Neuron (in vitro differentiated cells): Measurements from ENCODE around the gene SH3BP2.
A peak's percentile ranks its signal among the peaks of the same experiment; 100 is the strongest.

Experiments
- H2AFZ ChIP-seq: one replicate; pipeline ENCODE4 v1.6.1; 2013; ENCODE audit warnings: low read depth, mild to moderate bottlenecking, inconsistent platforms, low read length, moderate library complexity
- H3K27me3 ChIP-seq: one replicate; pipeline ENCODE4 v1.6.1; 2013; ENCODE audit warnings: low read length; ENCODE audit not compliant: insufficient read depth
- H3K36me3 ChIP-seq: one replicate; pipeline ENCODE4 v1.6.1; 2013; ENCODE audit warnings: low read length; ENCODE audit not compliant: insufficient read depth
- H3K4me1 ChIP-seq: one replicate; pipeline ENCODE4 v1.6.1; 2013; ENCODE audit warnings: low read length; ENCODE audit not compliant: insufficient read depth
- H3K4me3 ChIP-seq: 2 replicates; pipeline ENCODE4 v1.5.1; 2013; ENCODE audit warnings: mild to moderate bottlenecking, low read length, moderate library complexity
- H3K9me3 ChIP-seq: one replicate; pipeline ENCODE4 v1.6.1; 2013; ENCODE audit warnings: low read length

Gene SH3BP2

DNA sequence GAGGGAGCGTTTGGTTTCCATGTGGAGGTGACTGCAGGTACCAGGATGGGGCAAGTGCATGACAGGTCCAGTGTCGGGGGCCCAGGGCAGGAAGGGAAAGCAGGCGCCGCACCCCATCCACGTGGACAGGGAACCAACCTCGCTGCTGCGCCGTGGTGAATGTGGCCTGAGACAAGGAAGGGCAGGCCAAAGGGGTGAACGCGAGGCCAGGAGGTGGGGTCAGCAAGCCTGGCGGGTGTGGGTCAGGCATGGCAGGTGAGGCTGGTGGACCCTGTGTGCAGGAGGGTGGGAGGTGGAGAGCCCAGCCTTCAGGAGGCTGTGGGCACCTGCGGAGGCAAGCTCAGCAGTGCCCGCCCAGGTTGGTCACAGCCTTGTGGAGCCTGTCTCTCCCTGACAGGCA lies 14.7 kb downstream of the SH3BP2 start:
- H2AFZ ChIP-seq: no peak overlapping the region
- H3K36me3 ChIP-seq: no peaks in the 10 kb centered on the region
- H3K4me1 ChIP-seq: peaks cover 46% of the 10 kb centered on the region
- H3K4me3 ChIP-seq: no peak overlapping the region
- H3K27me3 ChIP-seq: no peaks in the 10 kb centered on the region
- H3K9me3 ChIP-seq: no peaks in the 10 kb centered on the region

DNA sequence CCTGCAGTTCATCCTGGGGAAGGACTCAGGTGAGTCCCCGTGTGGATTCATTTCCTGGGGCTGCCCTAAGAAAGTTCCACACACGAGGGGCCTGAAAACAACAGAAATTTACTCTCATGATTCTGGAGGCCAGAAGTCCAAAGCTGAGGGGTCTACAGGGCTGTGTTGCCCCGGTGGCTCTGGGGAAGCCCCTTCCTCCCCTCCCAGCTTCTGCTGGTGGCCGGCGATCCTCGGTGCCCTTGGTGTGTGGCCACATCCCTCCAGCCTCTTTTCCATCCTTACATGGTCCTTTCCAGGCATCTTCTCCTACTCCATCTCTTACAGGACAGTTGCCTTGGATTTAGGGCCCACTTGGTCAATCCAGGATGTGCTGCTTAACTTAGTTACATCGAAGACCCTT lies 15.1 kb downstream of the SH3BP2 start:
- Histone ChIP-seq H3K4me3 (no peak overlapping the region), H2AFZ (no peak overlapping the region), H3K36me3 (no peaks in the 10 kb centered on the region), H3K4me1 (peaks cover 46% of the 10 kb centered on the region), H3K27me3 (no peaks in the 10 kb centered on the region), H3K9me3 (no peaks in the 10 kb centered on the region)

DNA sequence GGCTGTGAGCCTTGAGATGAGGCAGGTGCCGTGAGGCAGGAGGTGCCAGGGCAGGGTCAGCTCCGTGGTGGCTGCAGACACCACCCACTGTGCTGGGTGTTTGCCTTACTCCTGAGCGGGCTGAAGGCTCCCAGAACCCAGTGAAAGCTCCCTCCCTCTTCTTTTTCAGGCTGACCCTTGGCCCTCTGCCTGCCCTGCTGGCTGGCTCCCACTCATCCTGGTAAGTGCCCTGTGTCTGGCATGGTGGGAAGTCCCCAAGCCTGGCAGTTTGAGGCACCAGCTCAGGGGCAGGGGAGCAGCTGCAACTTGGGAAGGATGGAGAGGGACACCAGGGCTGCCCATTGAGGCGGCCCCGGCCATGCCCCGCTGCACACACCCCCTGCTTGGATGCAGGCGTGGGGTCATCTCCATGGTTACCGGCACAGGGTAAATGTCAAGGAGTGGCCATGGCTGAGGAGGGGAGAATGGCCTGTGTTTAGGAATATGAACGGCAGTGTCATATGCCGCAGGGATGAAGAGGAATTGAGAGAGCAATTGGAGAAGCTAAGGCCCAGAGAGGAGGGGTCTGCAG lies 16.8 kb downstream of the SH3BP2 start:
- Histone ChIP-seq H3K9me3 (no peaks in the 10 kb centered on the region), H3K27me3 (no peaks in the 10 kb centered on the region), H3K4me1 (peaks cover 46% of the 10 kb centered on the region), H3K4me3 (no peak overlapping the region), H2AFZ (no peak overlapping the region), H3K36me3 (no peaks in the 10 kb centered on the region)

DNA sequence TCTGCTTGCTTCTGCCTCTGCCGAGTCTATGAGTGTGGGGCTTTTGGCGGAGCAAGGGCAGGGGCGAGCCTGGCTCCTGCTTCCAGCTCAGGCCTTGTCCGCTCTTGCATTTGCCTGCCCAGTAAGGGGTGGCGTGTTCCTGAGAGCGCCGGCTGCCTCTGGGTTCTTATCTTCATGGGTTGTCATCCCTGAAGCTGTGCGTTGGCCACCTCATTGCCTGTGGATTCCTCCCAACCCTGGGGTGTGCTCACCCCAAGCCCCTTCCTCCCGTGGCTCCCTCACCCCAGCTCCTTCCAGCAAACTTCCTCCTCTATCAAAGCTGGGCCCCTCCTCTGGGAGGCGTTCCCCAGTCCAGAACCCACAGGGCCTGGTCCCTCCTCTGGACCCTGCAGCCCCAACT lies 17.5 kb downstream of the SH3BP2 start:
- Histone ChIP-seq H3K9me3 (no peaks in the 10 kb centered on the region), H3K4me1 (peaks cover 46% of the 10 kb centered on the region), H3K36me3 (no peaks in the 10 kb centered on the region), H3K4me3 (no peak overlapping the region), H2AFZ (no peak overlapping the region), H3K27me3 (no peaks in the 10 kb centered on the region)

DNA sequence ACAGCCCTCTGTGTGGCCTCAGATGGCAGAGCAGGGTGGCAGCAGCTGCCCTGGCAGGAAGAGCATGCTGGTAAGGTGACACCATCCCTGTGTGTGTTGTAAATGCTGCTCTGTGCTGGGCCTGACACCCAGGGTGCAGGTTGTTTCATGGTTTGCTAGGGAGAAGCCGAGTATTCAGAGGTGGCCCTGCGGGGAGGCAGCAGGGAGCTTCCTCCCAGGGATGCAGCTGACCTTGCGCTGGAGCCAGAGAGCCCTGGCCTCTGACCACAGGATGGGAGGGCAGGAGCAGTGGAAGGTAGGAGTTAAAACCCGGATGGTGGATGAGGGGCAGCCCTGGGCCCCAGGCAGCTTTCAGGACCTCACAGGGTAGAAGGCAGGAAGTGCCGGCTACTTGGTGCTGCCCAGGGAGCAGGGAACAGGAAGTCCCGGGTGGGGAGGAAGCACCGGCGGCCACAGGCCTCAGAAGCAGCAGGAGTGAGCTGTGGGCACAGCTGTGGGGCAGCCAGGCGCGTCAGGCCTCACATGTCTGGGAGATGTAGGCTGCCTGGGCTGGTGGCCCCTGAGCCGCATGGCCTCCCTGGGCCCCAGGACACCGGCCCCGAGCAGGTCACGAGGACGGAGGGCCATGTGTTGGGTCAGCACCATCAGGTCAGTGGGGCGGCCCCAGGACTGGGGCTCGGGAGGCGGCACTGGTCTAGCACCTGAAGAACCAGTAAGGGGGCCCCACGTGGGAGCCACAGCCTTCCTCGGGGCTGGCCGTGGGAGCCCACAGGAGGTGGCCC lies 19.1 kb downstream of the SH3BP2 start:
- Histone ChIP-seq H2AFZ (no peak overlapping the region), H3K4me1 (peaks cover 38% of the 10 kb centered on the region), H3K4me3 (no peak overlapping the region), H3K9me3 (no peaks in the 10 kb centered on the region), H3K36me3 (no peaks in the 10 kb centered on the region), H3K27me3 (no peaks in the 10 kb centered on the region)

DNA sequence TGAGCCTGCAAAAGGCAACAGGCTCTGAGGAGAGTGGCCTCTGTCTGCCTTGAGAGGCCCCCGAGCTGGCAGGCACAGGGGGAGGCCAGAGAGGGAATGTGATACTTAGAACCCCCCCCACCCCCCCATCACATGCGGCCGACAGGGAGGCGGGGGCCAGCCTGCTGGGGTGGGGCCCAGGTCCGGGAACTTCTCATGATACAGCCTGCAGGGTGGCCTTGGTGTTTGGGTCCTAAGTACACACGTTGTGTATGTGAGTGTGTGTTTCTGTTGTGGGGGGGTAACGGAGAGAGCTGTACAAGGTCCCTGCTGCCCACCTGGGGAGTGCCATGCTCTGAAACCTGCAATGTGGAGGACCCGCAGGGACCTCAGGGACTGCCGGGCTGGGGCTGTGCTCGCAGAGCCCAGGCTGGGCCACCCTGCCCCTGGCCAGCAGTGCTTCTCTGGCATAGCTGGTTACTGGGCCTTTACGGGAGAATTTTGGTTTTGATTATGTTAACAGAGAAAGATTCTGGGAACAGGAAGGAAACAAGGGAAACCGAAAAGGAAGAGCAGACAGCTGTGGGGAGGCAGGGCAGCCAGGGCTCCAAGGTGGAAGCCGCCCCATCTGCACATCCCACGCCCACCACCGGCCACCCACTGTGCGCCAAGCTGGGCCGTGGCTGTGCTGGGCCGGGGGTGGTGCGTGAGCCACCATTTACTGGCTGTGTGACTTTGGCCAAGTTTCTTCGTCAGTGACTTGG lies 19.9 kb downstream of the SH3BP2 start:
- Histone ChIP-seq H2AFZ (no peak overlapping the region), H3K4me3 (no peak overlapping the region), H3K27me3 (no peaks in the 10 kb centered on the region), H3K4me1 (peaks cover 31% of the 10 kb centered on the region), H3K9me3 (peaks cover 2% of the 10 kb centered on the region), H3K36me3 (no peaks in the 10 kb centered on the region)

DNA sequence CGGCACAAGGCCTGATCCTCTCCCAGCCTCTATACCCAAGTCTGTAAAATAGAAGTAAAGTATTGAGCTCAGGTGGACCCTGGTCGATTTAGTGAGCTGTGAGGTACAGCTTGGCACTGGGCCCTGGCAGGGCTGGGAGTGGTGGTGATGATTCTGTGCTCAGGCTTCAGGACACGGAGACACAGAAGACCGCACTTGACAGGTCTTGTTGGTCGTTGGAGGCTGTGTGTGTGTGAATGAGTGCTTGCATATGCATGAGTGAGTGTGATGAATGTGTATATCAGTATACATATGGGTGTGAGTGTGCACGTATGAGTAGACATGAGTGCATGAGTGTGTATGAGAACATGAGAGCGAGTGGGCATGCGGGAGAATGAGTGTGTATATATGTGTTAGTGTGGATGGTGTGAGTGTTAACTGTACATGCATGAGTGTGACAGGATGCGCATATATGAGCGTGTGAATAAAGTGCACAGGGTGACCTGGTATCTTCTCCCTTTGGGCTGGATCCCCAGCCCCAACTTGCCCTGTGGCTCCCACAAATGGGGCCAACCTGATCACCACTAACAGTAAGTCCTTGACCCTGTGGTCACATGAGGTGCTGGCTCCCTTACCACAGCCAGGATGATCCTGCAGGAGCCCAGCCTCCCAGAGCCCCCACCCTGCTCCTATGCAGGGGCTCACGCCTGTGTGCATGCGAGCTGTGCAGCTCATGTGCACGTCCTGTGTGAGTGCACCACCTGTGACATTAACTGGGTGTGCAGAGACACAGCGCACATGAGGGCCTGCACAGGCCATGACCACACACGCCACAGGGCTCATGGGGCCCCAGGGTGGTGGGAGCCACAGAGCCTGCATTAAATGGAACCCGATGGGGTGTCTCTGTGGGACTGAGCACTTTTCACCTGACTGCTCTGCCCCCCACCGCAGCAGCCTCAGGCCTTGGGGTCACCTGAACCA lies 20.8 kb downstream of the SH3BP2 start:
- no peak overlapping the region for H3K4me3 ChIP-seq
- peaks cover 2% of the 10 kb centered on the region for H3K9me3 ChIP-seq
- H3K4me1 ChIP-seq: peaks cover 31% of the 10 kb centered on the region
- H3K36me3 ChIP-seq: no peaks in the 10 kb centered on the region
- no peaks in the 10 kb centered on the region for H3K27me3 ChIP-seq
- no peak overlapping the region for H2AFZ ChIP-seq

DNA sequence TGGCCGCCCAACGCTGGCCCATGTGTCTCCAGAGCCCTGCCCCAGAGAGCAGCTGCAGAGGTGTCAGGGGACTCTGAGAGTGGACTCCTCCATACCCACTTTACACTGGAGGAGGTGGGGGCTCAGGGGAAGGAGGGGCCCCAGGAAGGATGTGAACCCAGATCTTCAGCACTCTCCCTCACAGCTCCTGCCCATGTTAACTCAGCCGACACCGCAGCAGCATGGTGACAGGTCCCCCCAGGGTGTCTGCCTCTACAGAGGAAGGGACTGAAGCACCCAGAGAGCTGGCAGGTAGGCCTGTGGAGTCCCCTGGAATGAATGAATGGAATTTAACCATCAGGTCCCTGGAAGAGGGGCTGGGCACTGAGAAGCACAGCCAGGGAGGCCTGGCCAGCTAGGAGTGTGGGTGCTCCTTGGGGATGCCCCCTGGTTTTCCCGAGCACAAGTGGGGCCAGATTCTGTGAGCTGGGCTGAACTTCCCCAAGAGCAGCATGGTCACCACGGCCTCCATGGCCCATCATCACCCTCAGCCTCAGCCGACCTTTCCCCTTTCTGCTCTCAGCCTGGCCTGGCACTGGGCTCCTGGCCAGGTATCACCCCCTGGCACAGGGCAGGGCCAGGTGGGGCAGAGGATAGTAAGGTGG lies 21.9 kb downstream of the SH3BP2 start:
- Histone ChIP-seq H3K27me3 (no peaks in the 10 kb centered on the region), H3K9me3 (peaks cover 2% of the 10 kb centered on the region), H3K4me1 (peaks cover 25% of the 10 kb centered on the region), H3K36me3 (no peaks in the 10 kb centered on the region), H3K4me3 (no peak overlapping the region), H2AFZ (no peak overlapping the region)

DNA sequence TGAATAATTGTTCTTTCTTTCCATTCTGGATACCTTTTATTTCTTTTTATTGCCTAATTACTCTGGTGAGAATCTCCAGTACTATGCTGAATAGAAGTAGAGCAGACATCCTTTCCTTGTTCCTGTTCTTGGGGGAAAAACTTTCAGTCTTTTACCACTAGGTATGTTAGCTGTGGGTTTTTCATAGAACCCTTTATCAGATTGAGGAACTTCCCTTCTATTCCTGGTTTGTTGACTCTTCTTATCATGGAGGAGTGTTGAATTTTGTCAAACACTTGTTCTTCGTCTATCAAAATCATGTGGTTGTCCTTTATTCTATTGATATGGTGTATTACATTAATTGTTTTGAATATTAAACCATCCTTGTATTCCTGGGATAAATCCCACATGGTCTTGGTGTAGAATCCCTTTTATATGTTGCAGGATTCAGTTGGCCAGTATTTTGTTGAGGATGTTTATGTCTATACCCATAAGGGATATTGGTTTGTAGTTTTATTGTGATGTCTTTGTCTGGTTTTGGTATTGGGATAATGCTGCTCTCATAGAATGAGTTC lies 23.6 kb downstream of the SH3BP2 start:
- H3K4me3 ChIP-seq: no peak overlapping the region
- H3K4me1 ChIP-seq: peaks cover 8% of the 10 kb centered on the region
- no peaks in the 10 kb centered on the region for H3K27me3 ChIP-seq
- H3K9me3 ChIP-seq: peaks cover 2% of the 10 kb centered on the region
- no peak overlapping the region for H2AFZ ChIP-seq
- peaks cover 3% of the 10 kb centered on the region for H3K36me3 ChIP-seq

DNA sequence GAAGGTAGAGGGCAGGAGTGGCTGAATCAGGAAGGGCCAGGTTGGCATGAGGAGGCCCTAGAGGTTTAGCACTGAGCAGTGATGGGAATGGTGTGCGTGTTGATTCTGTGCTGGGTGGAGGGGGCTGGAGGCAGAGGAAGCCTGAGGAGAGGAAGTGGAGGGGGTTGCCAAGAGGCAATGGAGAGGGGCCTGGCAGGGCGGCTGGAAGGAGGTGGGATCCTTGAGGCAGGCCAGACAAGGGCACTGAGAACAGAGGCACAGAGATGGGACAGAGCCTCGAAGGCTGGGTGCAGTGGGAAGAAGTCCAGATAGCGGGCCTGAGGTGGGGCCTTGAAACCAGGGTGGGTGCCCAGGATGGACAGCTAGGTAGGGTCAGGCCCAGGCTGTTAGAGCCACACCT lies 24.3 kb downstream of the SH3BP2 start:
- Histone ChIP-seq H3K4me3 (no peak overlapping the region), H3K9me3 (peaks cover 2% of the 10 kb centered on the region), H3K4me1 (peaks cover 1% of the 10 kb centered on the region), H3K27me3 (no peaks in the 10 kb centered on the region), H3K36me3 (peaks cover 3% of the 10 kb centered on the region), H2AFZ (no peak overlapping the region)

DNA sequence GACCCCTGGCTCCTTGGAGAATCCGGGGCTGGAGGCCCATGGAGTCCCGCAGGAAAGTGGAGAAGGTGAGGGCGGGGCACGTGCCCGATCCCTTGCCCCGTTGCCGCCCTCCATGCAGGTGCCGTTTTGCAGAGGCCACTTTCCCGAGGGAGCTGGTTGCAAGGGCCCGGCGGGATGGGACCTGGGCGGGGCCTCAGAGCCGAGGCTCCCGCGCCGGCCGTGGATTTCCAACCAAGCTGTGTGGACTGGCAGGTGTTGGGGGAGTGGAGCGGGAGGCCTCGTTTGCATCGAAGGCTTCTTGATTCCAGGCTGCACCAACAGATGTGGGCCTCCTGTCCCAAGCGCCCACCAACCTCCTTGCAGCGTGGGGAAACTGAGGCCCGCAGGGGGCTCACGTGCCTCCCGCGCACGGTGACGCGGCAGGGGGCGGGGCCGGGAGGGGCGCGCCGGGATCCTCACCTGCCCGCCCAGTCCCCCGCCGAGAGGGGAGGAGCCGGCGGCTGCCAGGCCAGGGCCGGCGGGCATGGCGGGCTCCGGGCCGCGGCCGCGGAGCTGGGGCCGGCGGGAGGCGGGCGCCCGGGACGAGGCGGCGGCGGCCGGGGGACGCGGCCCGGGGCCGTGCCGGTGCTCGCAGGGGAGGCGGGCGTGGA lies 24.9 kb downstream of the SH3BP2 start:
- no peak overlapping the region for H2AFZ ChIP-seq
- H3K4me1 ChIP-seq: no peaks in the 10 kb centered on the region
- H3K27me3 ChIP-seq: no peaks in the 10 kb centered on the region
- peaks cover 3% of the 10 kb centered on the region for H3K36me3 ChIP-seq
- H3K4me3 ChIP-seq: peak overlapping the region; percentile 59
- H3K9me3 ChIP-seq: peaks cover 2% of the 10 kb centered on the region
